GM23248 (cell line): ENCODE data around the gene PTPN23.

Source experiments
- EZH2 ChIP-seq: fragments of 200-600 bp; sonication (generic); IDR thresholded peaks from 2 replicates; pipeline ENCODE4 v1.6.1; 2018; ENCODE audit warnings: antibody characterized with exemption, mild to moderate bottlenecking; ENCODE audit not compliant: insufficient read depth, poor library complexity, severe bottlenecking
- EZH2phosphoT487 ChIP-seq: fragments of 200-600 bp; sonication (generic); IDR thresholded peaks from 2 replicates; pipeline ENCODE4 v1.6.1; 2018; ENCODE audit warnings: antibody characterized with exemption, moderate library complexity, mild to moderate bottlenecking, low read depth; ENCODE audit not compliant: insufficient read depth

DNA sequence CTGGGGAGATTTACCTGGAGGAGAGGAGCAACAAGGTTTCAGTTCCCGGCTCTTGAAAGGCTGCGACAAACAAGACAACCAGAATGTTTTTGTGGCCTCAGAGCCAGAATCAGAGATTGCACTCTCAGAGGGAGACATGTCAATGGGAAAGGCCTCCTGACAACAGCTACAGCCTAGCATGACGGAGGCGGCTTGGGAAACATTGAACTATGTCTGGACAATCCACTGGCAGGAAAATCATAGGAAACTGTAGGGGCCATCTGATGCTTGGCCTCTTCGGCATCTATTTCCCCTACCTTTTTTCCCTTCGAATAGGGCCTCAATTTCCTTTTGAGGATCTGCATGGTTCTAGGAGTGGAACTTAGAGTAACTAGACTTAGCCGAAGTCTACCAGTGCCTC is 13.2 kb upstream of the PTPN23 start:
- TF ChIP-seq EZH2phosphoT487 (no peak), EZH2 (no peak)
